Glutamatergic neuron (in vitro differentiated cells): ENCODE data around the gene HDDC3. TPM values are rescaled to one million over a fixed set of nuclear protein-coding genes. Genes with fewer than 3 reads are reported as not detected.

Source experiments
- DNase-seq: peaks from one replicate; pipeline ENCODE4 v3.0.0; 2022
- H3K27ac Mint-ChIP-seq: one replicate; pipeline ENCODE4 v1.8.0; 2020; ENCODE audit warnings: mild to moderate bottlenecking, mixed read lengths, inconsistent platforms; ENCODE audit not compliant: unreplicated experiment
- H3K27me3 Mint-ChIP-seq: one replicate; pipeline ENCODE4 v1.8.0; 2020; ENCODE audit warnings: mild to moderate bottlenecking, moderate library complexity, mixed read lengths, inconsistent platforms; ENCODE audit not compliant: unreplicated experiment
- H3K36me3 Mint-ChIP-seq: one replicate; pipeline ENCODE4 v1.8.0; 2020; ENCODE audit warnings: mild to moderate bottlenecking, mixed read lengths, inconsistent platforms; ENCODE audit not compliant: unreplicated experiment
- H3K4me1 Mint-ChIP-seq: one replicate; pipeline ENCODE4 v1.8.0; 2020; ENCODE audit warnings: mild to moderate bottlenecking, low read depth, mixed read lengths, inconsistent platforms; ENCODE audit not compliant: unreplicated experiment
- H3K4me3 Mint-ChIP-seq: one replicate; pipeline ENCODE4 v1.8.0; 2020; ENCODE audit warnings: mild to moderate bottlenecking, mixed read lengths, inconsistent platforms; ENCODE audit not compliant: unreplicated experiment
- H3K9me3 Mint-ChIP-seq: one replicate; pipeline ENCODE4 v1.8.0; 2020; ENCODE audit warnings: mild to moderate bottlenecking, moderate library complexity, mixed read lengths, inconsistent platforms; ENCODE audit not compliant: unreplicated experiment
- CTCF ChIP-seq: fragments of 200-600 bp; sonication (generic); IDR thresholded peaks from one replicate; pipeline ENCODE4 v1.5.0; 2021; ENCODE audit not compliant: partially characterized antibody, unreplicated experiment
- total RNA-seq: library from RNA; stranded (reverse); fragmentation: NEBNext Ultra II Directional; extraction: Animal tissue kit (Norgen Biotek cat#: 25700); gene quantifications from one replicate; pipeline ENCODE4 v1.2.1, GENCODE V29; 2021; ENCODE audit not compliant: unreplicated experiment

The HDDC3 gene
- total RNA-seq, 1 donor from 2014 or later: 10.7 TPM

- DNase-seq: no peak
- peaks cover 10% of the 10 kb centered on the region for H3K4me1 Mint-ChIP-seq
- no peaks in the 10 kb centered on the region for H3K36me3 Mint-ChIP-seq
- no peak overlapping the region for H3K27ac Mint-ChIP-seq
- H3K9me3 Mint-ChIP-seq: peaks cover 5% of the 10 kb centered on the region
- TF ChIP-seq CTCF: no peak
- H3K27me3 Mint-ChIP-seq: peaks cover 5% of the 10 kb centered on the region
- no peak overlapping the region for H3K4me3 Mint-ChIP-seq
Measured at GRCh38 chr15:90881181-90881977, 51.0 kb downstream of the HDDC3 start.

DNA sequence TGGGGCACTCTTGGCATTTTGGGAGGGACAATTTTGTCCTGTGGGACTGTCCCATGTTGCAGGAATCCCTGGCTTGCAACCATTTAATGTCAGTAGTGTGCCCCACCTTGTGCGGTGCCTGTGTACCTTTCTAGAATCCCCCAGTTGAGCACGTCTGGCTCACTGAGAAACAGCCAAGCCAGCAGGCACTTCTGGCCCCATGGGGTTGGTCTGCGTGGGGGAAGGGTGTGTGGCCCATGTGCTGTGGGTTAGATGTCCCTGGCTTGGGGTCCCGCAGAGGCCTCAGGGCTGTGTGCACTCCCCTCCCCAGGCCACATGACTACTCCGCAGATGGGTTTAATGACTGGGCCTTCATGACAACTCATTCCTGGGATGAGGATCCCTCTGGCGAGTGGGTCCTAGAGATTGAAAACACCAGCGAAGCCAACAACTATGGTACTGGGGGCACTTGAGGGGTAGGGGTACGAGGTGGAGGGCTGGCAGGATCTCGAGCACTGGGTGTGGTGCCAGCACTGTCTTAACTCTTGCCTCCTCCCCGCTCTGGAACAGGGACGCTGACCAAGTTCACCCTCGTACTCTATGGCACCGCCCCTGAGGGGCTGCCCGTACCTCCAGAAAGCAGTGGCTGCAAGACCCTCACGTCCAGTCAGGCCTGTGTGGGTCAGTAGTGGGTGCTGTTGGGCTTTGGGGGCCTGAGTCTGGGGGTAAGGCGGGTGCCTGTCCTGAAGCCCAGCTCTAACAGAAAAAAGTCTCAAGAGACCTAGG lies 51.8 kb downstream of the HDDC3 start:
- H3K36me3 Mint-ChIP-seq: no peaks in the 10 kb centered on the region
- H3K4me1 Mint-ChIP-seq: peaks cover 3% of the 10 kb centered on the region
- no peak for TF ChIP-seq CTCF
- H3K9me3 Mint-ChIP-seq: peaks cover 5% of the 10 kb centered on the region
- no peak for DNase-seq
- H3K4me3 Mint-ChIP-seq: no peak overlapping the region
- peaks cover 7% of the 10 kb centered on the region for H3K27me3 Mint-ChIP-seq
- no peak overlapping the region for H3K27ac Mint-ChIP-seq

Other genes starting within 250 kb of the HDDC3 start
- 5.4 TPM for gene BLM, start 215.2 kb downstream of the HDDC3 start, total RNA-seq
- 26.5 TPM for gene FURIN, start 64.0 kb downstream of the HDDC3 start, total RNA-seq
- gene FES, start 48.0 kb downstream of the HDDC3 start, total RNA-seq: 3.3 TPM
- gene MAN2A2, start 29.2 kb downstream of the HDDC3 start, total RNA-seq: 81.8 TPM
- 65.1 TPM for gene UNC45A, start 2.7 kb upstream of the HDDC3 start, total RNA-seq
- 11.5 TPM for gene RCCD1, start 22.3 kb upstream of the HDDC3 start, total RNA-seq
- 42.5 TPM for gene PRC1, start 62.0 kb upstream of the HDDC3 start, total RNA-seq
- gene VPS33B, start 90.0 kb upstream of the HDDC3 start, total RNA-seq: 31.7 TPM
- 7.1 TPM for gene SV2B, start 167.7 kb upstream of the HDDC3 start, total RNA-seq